K562 (cell line): ENCODE results near the gene RAMAC. TPM values are rescaled to one million over a fixed set of nuclear protein-coding genes. Genes with fewer than 3 reads are reported as not detected.

Experiments used
- CBX2 ChIP-seq: fragments of 200-600 bp; sonication (generic); IDR thresholded peaks from one replicate; pipeline ENCODE4 v1.6.1; 2012; ENCODE audit warnings: mild to moderate bottlenecking, low read length, inconsistent platforms; ENCODE audit not compliant: insufficient read depth, poor library complexity, severe bottlenecking
- CSDE1 ChIP-seq, 2 experiments: fragments of 450-650 bp; IDR thresholded peaks; 2 replicates each; pipeline ENCODE4 v1.6.1; 2016; ENCODE audit warnings: mild to moderate bottlenecking in 1 of 2
- E2F3 ChIP-seq: fragments of 250-450 bp; sonication (Bioruptor Pico); IDR thresholded peaks from 2 replicates; pipeline ENCODE4 v1.4.0; 2020; ENCODE audit warnings: mild to moderate bottlenecking
- ESRRB ChIP-seq: fragments of 250-450 bp; sonication (Bioruptor Pico); IDR thresholded peaks from 2 replicates; pipeline ENCODE4 v1.5.0; 2020; ENCODE audit warnings: mild to moderate bottlenecking, moderate library complexity, borderline replicate concordance
- HIVEP1 ChIP-seq: fragments of 250-450 bp; sonication (Bioruptor Pico); IDR thresholded peaks from 2 replicates; pipeline ENCODE4 v1.4.0; 2020; ENCODE audit warnings: mild to moderate bottlenecking
- MECOM ChIP-seq: fragments of 250-450 bp; sonication (Bioruptor Pico); IDR thresholded peaks from 2 replicates; pipeline ENCODE4 v1.8.0; 2022; ENCODE audit warnings: inconsistent platforms
- MTF1 ChIP-seq: fragments of 250-450 bp; sonication (Bioruptor Pico); IDR thresholded peaks from 2 replicates; pipeline ENCODE4 v1.9.0; 2021; ENCODE audit warnings: moderate library complexity, mild to moderate bottlenecking, inconsistent platforms, borderline replicate concordance
- RB1 ChIP-seq: fragments of 450-650 bp; IDR thresholded peaks from 2 replicates; pipeline ENCODE4 v1.6.1; 2017; ENCODE audit warnings: low read depth, mild to moderate bottlenecking
- SMC3 ChIP-seq: conservative IDR thresholded peaks from 2 replicates; pipeline ENCODE4 v1.6.1; 2011; ENCODE audit warnings: low read depth, low read length, improper control_type of control experiment; ENCODE audit not compliant: insufficient read depth
- polyA plus RNA-seq, 8 experiments: library from polyadenylated mRNA; depleted of rRNA in 4 of 8; stranded (reverse) in 5 of 8; unstranded in 3 of 8; fragments of >200 nt; fragmentation: Nextera tagmentation in 2 of 8; fragmentation: Illumina TruSeq in 1 of 8; extraction: Ambion mirVana in 2 of 8; extraction: Trizol in 1 of 8; gene quantifications; 2 replicates each; pipeline versions ENCODE4 v1.2.1 to v1.2.3, GENCODE V29; 2011 to 2014; ENCODE audit warnings: inconsistent platforms in 1 of 8, missing spikeins in 1 of 8
- total RNA-seq, 7 experiments: library from RNA; depleted of rRNA in 6 of 7; stranded (reverse); fragments of >200 nt in 6 of 7; fragmentation: Illumina TruSeq in 2 of 7; extraction: Trizol in 2 of 7; gene quantifications; 2 replicates each; pipeline versions ENCODE4 v1.2.1 to v1.2.3, GENCODE V29; 2011 to 2021; ENCODE audit warnings: low replicate concordance in 1 of 7
- TF ChIP-seq, protein P1 (sequence below): fragments of 450-650 bp; IDR thresholded peaks from 2 replicates; pipeline ENCODE4 v1.6.1; 2016; ENCODE audit warnings: mild to moderate bottlenecking
- TF ChIP-seq, protein P2 (sequence below): fragments of 200-800 bp; sonication (Bioruptor generic); IDR thresholded peaks from 2 replicates; pipeline ENCODE4 v1.6.1; 2017; ENCODE audit warnings: missing genetic modification characterization, missing compliant biosample characterization
- TF ChIP-seq, protein P3 (sequence below): sonication (generic); formaldehyde crosslinking; IDR thresholded peaks from 2 replicates; pipeline ENCODE4 v1.8.1; 2023; ENCODE audit warnings: mild to moderate bottlenecking, missing genetic modification reagents
- TF ChIP-seq, protein P4 (sequence below), 3 experiments: IDR thresholded peaks in 2 of 3; conservative IDR thresholded peaks in 1 of 3; 2 replicates each; pipeline ENCODE4 v1.5.1; 2011 to 2012; ENCODE audit warnings: low read length in 3 of 3, mild to moderate bottlenecking in 3 of 3, control low read depth in 2 of 3, improper control_type of control experiment in 1 of 3, inconsistent platforms in 1 of 3, low read depth in 1 of 3, mixed read lengths in 1 of 3, moderate library complexity in 1 of 3; ENCODE audit not compliant: insufficient read depth in 2 of 3
- TF ChIP-seq, protein P5 (sequence below): sonication (generic); formaldehyde crosslinking; IDR thresholded peaks from 2 replicates; pipeline ENCODE4 v1.9.0; 2022; ENCODE audit warnings: mild to moderate bottlenecking, missing genetic modification reagents

The RAMAC gene
- total and polyA plus RNA-seq, 9 of the 15 experiments (the other 6 are each of a cell fraction or from before 2014, with no cell fraction given), result 26.9 to 108 (median 38.4) TPM

DNA sequence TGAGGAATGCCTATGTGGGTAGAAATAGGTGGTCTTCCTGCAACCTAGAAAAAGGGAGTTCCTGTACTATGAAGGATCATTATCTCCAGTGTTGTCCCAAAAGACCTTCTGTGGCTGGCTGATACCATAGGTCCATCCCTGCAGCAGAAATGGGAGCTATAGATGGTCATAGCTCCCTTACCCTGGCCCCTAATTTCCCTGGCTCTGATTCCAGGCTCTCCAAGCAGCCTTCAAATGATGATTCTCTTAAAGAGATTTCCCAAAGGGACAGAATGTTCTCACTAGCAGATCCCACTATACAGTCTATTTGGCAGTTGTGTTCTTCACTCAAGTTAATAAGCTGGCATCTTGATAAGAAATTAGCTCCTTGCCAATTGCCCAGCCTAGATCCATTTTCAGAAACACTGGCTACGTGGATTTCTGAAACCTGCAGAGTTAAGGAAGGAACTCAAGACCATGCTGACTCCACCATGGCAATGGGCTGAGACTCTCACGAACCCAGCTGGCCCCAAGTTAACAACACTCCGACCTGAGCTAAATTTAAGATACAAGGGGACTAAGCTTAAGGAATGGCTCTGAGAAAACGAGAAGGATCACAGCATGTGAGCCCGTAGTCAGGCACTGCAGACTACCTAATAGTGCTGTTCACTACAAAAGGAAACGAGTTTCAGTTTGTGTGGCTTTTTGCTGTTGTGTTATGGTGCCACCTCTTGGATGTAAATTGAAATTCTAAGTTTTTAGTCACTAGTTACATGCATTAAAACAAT lies 14.1 kb downstream of the RAMAC start (continued):
- TF ChIP-seq, protein P1, sequence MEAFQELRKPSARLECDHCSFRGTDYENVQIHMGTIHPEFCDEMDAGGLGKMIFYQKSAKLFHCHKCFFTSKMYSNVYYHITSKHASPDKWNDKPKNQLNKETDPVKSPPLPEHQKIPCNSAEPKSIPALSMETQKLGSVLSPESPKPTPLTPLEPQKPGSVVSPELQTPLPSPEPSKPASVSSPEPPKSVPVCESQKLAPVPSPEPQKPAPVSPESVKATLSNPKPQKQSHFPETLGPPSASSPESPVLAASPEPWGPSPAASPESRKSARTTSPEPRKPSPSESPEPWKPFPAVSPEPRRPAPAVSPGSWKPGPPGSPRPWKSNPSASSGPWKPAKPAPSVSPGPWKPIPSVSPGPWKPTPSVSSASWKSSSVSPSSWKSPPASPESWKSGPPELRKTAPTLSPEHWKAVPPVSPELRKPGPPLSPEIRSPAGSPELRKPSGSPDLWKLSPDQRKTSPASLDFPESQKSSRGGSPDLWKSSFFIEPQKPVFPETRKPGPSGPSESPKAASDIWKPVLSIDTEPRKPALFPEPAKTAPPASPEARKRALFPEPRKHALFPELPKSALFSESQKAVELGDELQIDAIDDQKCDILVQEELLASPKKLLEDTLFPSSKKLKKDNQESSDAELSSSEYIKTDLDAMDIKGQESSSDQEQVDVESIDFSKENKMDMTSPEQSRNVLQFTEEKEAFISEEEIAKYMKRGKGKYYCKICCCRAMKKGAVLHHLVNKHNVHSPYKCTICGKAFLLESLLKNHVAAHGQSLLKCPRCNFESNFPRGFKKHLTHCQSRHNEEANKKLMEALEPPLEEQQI, result no peak
- TF ChIP-seq ESRRB (CRISPR knock-in tag) (no peak), CSDE1 (IDR thresholded peaks at IDR 0.05) (no peak), CBX2 (no peak), HIVEP1 (no peak), SMC3 (peak; percentile 39; the same call in 1 of the 2 replicates), RB1 (0 out of 2 replicates have a peak, but pooled peaks have one; percentile 9), E2F3 (CRISPR knock-in tag) (no peak), MECOM (CRISPR knock-in tag) (no peak), MTF1 (CRISPR knock-in tag) (no peak)
- TF ChIP-seq, protein P2, sequence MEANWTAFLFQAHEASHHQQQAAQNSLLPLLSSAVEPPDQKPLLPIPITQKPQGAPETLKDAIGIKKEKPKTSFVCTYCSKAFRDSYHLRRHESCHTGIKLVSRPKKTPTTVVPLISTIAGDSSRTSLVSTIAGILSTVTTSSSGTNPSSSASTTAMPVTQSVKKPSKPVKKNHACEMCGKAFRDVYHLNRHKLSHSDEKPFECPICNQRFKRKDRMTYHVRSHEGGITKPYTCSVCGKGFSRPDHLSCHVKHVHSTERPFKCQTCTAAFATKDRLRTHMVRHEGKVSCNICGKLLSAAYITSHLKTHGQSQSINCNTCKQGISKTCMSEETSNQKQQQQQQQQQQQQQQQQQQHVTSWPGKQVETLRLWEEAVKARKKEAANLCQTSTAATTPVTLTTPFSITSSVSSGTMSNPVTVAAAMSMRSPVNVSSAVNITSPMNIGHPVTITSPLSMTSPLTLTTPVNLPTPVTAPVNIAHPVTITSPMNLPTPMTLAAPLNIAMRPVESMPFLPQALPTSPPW, result no peak
- TF ChIP-seq, protein P3, sequence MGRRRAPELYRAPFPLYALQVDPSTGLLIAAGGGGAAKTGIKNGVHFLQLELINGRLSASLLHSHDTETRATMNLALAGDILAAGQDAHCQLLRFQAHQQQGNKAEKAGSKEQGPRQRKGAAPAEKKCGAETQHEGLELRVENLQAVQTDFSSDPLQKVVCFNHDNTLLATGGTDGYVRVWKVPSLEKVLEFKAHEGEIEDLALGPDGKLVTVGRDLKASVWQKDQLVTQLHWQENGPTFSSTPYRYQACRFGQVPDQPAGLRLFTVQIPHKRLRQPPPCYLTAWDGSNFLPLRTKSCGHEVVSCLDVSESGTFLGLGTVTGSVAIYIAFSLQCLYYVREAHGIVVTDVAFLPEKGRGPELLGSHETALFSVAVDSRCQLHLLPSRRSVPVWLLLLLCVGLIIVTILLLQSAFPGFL (CRISPR knock-in tag), result no peak
- TF ChIP-seq, protein P4, sequence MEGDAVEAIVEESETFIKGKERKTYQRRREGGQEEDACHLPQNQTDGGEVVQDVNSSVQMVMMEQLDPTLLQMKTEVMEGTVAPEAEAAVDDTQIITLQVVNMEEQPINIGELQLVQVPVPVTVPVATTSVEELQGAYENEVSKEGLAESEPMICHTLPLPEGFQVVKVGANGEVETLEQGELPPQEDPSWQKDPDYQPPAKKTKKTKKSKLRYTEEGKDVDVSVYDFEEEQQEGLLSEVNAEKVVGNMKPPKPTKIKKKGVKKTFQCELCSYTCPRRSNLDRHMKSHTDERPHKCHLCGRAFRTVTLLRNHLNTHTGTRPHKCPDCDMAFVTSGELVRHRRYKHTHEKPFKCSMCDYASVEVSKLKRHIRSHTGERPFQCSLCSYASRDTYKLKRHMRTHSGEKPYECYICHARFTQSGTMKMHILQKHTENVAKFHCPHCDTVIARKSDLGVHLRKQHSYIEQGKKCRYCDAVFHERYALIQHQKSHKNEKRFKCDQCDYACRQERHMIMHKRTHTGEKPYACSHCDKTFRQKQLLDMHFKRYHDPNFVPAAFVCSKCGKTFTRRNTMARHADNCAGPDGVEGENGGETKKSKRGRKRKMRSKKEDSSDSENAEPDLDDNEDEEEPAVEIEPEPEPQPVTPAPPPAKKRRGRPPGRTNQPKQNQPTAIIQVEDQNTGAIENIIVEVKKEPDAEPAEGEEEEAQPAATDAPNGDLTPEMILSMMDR (IDR thresholded peaks at IDR 0.05 in 2 of 3, conservative IDR thresholded peaks at IDR 0.05 in 1 of 3; ENCODE audit: insufficient read depth in 2 of 3, low read depth in 1 of 3, low read length in 3 of 3), result peak; percentile 56 to 83 (median 65)
- TF ChIP-seq, protein P5, sequence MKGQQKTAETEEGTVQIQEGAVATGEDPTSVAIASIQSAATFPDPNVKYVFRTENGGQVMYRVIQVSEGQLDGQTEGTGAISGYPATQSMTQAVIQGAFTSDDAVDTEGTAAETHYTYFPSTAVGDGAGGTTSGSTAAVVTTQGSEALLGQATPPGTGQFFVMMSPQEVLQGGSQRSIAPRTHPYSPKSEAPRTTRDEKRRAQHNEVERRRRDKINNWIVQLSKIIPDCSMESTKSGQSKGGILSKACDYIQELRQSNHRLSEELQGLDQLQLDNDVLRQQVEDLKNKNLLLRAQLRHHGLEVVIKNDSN (CRISPR knock-in tag), result no peak
- TF ChIP-seq, all 486 proteins: peak for 15
